ENCODE results near the gene RNF150.

RNF150 gene

DNA sequence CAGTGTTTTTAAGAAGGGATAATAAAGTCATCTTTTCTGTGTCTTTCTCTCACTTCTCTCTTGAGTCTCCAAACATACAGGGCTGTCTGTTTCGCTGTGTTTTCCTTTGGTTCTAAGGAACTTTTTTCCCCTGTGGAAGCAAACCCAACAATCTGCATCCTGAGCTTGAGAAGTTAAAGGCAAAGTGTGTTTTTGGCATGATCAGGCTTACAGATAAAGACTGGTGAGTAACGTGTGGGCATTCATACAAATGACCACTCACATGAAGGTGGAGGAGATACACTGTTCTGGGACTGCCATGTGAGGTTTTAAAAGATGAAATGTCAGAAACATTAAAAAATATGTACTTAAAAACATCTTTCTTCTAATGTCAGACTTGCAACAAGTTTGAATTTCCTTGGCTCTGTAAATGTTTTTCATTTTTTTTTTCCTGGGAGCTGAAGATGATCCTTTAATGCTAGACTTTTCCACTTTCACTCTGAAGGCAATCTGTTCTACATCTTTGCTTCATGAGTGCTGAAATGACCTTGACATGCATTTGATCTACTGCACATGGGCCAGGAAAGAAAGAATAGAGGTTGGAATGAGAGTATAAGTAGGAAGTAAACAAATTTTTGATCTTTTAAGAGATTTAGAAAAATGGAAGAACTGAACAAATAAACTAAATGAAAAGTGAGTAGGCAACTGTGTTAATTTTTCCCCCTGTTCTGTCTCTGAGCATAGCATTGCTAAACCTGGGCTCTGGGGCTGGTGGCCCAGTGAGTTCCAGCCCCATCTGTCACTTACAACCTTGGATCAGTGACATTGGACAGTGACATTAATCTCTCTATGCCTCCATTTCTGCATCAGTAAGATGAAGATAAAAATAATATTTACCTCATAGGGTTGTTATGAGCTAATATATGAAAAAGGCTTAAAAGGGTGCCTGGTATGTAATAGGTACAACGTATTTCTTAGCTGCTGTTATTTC is 226.0 kb downstream of the RNF150 start:
- no peak for DNase-seq (ENCODE audit: low read depth)

DNA sequence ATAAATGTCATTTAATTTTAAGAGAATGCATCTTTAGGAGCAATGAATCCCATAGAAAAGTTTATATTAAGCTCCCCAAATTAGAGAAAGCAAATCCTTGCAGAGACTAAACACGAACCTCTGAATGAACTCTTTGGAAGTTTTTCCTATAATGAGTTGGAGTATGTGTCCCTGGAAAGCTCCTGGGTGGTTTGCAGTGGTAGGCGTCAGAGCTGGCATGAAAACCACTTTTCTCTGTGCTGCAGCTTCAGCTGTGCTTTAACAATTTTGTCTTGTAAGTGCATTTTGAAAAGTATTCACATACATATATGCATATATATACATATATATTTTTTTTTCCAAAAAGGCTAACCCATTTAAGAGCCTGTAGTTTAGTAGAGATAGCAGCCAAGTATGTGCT is 228.4 kb downstream of the RNF150 start:
- no peak for DNase-seq (ENCODE audit: low read depth)

DNA sequence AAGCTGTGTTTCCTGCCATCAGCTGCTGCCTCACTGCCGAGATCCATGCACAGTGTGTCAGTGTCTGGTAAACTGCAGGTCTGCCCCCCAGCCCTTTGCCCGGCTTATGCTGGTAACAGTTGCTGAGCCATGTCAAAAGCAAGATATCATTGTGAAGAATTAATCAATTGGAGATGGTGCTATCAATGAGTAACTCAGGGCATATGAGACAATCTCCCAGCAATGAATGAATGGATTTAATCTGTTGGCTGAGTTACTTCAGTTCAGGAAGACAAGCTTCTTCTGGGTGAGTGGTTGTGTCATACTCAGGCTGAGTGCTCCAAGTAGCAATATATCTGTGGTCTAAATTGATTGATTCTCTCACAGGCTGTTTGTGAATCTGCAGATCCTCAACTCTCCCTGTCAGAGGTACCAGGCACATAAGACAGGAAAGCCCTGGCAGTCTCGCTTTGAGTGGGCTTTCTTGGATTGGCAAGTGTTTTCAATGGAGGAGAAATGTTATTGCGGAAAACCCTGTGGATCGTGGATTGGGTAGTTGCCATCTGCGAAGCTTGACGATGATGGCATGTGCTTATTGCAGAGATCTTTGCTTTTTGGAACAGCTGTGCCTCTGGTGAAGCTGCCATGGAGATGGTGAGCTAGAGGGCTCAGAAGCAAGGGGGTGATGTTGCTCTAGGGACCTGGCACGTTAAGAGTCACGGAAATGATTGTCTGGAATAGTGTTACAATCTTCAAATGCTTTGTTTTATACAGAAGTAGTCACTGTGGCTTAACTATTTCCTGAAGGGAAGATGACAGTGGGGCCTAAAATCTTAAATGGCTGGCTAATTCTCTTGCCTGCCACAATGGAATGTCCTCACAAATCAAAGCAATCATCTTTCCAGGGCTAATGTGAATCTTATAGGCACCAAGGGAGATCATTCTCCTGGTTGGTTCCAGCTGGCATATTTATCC is 229.5 kb downstream of the RNF150 start:
- DNase-seq (ENCODE audit: low read depth) = no peak

DNA sequence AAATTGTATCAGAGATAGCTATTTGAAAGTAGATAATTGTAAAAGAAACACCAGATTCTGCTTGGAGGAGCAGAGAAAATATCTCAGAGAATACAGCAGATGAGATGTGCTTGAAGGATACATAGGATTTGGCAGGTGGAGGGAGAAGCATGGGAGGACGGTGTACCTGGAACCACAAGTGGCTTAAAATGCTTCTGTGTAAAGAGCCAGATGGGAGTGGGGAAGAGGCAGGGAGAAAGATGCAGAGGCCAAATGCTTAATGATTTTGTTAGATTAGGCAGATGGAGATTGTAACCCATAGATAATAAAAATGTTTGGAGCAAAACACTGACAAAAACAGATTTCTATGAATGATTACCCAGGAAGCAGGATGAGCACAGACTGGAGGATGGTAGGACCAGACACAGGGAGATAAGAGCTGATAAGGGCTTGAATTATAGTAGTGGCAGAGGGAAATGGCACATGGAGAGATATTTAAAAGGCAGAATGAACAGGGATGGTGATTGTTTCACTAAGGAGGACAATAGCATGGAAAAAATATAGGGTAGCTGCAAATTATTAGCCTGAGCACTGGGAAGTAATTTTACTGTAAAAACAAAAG is 231.4 kb downstream of the RNF150 start:
- DNase-seq (ENCODE audit: low read depth) = no peak

DNA sequence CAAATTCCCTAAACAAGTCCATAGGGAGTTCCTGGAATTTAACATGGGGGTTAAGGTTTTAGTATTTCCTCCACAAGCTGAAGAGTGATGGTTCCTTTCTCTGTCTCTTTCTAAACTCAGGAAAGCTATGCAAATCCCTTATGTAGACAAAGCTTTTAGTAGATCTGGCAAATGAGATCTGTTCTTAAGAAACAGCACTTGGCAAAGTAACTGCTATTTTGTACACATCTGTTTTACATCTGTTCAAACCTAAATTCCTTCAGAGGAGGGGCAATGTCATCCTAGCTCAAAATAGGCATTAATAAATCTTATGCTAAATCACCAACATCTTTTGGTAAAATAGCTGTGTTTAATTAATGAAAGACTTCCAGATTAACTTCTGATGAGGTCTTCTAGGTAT is 239.3 kb downstream of the RNF150 start:
- DNase-seq (ENCODE audit: low read depth) = no peak

DNA sequence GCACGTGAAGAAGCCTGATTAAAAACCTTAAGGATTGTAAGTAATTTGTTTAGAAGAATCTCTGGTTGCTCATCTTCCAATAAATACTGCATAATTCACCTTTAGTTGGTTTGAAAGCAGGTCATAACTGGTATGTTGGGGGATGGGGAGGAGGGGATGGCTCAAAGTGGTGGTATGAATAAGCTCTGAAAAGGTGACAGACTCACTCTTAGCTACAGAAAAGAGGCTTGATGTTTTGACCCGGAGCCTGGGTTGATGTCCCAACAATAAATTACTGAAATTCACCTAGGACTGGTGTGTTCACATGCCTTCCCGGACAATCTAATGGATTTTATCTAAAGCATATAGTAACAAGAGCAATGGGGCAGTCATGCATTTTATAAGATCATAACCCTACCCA is 245.2 kb downstream of the RNF150 start:
- DNase-seq (ENCODE audit: low read depth) = no peak

DNA sequence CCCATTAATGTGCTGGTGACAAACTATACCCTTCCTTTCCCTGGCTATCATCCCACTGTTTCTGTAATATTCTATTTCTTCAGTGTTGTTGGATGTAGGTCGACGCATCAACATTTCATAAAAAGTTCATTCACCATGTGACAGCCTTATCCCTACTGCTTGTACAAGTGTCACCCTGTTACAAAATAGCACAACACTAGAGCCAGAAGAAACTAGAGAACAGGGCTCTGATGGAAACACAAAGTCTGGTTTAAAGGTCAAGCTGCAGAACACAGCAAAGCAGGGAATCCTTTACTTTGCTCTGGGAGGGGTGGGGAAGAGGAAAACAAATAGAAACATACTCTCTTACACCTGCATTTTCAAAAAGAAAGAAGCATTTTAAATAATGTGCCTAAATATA is 245.8 kb downstream of the RNF150 start:
- DNase-seq (ENCODE audit: low read depth) = no peak

DNA sequence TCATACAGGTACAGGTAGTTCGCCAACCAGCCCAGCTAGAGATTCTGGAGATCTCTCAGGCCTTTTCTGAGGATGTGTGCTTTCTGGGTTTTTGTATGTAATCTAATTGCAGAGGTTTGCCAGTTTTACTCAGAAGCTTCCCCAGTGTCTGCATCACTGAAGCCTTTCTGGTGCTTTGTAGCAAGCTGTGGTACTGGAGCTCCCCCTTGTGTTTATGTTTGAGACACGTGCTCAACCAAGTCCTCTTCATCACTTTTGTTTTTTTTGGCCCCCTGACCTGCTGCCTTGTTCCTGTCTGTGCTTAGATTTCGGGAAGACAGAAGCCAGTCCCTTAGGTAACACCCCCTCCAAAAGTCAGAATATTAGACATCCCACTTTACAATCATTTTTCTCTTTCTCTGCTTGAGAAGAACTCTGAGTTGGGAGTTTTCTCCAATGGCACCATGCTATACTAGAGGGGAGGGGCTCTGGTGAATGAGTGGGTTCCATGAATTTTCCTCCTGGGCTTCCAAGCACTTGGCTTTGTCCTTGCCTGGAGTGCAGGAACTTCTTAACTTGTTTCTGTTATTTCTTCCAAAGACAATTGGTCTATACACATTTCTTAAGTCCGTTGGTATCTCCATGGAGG is 248.7 kb downstream of the RNF150 start:
- DNase-seq (ENCODE audit: low read depth) = no peak

DNA sequence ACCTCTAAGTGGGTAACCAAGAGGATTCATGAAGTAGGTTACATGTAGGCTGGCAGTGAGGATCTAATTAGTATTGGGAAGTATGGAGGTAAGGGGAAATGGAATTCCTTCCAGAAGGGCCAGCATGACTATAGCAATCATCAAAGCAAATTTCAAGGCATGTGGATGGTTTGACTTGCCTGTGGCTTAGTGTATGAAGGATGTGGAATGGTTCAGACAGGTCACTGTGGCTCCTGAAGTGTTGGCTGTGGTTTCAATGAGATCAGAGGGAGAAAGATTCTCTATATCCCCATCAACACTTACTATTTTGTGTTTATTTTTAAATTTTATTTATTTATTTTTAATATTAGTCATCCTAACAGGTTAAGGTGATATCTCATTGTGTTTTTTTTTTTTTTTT is 255.5 kb downstream of the RNF150 start:
- no peak for DNase-seq (ENCODE audit: low read depth)

DNA sequence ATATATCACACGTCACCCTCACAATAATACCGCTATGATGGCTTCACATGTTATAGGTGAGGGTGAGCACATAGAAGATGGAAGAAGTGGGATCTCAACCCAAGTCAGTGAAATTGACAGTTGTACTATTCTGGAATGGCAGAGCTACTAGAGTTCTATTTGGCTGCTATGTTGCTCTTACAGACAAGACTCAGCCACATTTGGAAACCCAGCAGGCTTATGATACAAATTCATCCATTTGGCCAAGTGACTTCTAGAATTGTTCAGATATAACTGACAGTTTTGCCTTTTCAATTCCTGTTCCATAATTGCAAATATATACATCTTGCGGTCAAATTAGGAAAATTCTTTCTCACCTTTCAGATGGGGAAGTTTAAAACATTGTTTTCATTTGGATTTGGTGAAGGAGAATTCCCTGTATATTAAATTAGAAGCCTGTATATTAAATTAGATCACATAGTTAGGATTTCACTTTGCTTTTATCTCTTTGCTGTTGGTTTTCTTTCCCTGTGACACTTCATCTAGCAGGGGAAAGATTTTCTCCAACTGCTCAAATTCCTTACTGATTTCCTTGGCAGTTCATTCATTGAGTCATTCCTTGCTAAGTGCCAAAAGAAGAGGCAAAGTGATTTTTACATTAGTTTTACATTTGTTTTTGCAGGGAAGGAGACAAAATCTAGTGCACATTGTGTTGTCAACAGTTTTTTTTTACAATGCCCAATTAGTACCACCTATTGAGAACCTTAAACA is 256.5 kb downstream of the RNF150 start:
- no peak for DNase-seq (ENCODE audit: low read depth)

DNA sequence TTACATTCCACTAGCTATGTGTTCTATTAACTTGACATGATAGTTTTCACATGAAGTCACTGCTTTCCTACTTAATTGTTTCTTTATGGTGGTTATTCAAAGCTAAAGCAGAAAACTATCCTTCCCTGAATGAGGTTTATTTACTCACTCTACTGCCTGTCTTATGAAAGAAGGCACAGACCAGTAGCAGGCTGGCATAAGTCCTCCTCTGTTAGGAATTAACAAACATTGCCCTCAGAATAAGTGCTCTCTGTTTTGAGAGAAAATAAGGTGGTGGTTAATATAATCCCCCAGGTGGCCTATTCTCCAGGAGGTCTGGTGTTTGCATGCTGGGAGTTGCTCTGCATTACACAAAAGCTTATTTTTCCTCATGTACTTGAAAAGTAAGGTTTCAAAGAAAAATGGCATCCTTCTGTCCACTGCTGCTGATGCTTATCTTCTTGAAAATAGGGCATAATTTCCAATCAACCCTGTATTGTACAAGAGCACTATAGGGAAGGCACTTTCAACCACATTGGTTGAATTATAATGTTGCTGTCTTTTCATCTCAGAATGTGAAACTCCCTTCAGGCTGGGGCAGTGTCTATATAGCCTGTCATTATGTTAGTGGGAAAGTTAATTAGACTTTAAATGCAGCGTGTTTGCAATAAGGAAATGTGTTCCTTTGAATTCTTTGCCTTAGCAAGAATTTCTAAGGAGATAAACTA is 257.4 kb downstream of the RNF150 start:
- DNase-seq (ENCODE audit: low read depth) = no peak

DNA sequence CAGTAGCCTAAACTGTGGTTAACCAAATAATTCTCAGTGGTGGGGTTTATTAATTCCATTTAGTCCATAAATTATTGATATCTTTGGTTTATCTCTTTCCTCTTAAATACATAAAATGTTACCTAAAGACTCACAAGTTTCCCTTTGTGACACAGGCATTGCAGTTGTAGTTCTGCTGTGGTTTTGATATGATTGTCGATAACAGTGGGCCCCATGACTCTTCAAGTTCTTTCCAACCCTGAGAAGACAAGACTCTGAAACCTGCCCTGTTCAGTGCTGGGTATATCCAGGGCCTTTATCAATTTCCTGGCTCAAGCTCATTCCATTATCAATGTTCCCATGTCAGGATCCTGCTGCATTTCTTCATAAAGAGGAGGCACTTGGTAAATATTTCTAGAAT is 259.2 kb downstream of the RNF150 start:
- DNase-seq (ENCODE audit: low read depth) = no peak

DNA sequence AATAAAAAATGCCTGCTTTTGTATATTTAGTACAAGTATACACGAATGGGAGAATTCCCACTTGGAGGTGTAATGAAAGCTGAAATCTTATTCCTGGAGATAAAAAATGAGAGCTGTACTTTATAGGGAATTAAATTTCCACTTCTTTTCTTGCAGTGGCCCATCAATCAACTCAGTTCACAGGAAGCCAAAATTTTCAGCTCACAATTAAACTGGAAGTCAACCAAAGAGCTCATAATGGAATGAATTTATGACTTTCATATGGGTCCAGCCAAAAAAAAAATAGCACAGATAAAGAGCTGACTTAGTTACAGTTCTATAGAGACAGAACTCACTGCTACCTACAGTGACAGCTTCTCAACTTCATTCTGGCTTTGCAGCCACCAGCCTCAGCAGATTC is 261.9 kb downstream of the RNF150 start:
- no peak for DNase-seq (ENCODE audit: low read depth)

DNA sequence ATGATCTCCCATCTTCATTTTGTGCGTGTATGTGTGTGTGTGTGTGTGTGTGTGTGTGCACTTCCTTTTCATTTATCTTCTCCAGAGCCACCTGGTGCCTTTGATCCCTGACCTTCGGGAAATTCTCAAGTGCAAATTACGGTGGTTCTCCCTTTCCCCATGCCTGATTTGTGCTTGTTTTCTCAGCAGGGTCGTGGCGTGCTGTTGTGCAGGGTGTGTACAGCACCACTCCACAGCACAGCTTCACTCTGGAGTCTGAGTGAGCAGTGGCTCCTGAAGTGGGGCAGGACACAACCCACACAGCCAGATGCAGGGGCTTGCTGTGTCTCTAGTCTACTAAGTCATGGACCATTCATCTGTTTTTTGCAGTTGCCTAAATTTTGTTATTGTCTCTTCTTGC is 262.8 kb downstream of the RNF150 start:
- no peak for DNase-seq (ENCODE audit: low read depth)

DNA sequence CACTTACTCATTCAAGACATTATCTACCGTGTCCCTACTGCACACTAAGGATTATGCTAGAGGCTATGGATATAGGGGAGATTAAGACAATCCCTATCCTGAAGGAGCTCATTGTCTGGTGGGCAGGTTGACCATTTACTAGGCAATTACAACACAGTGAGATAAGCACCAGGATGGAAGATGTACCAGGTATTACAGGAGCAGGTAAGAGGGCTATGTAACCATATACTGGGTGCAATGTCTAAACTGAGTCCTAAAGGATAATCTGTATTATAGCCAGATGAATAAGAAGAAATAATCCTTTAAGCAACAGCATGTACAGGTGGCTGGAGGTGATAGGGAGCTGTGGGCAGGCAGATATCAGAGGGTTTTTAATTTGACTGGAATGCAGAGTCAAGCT is 263.8 kb downstream of the RNF150 start:
- DNase-seq (ENCODE audit: low read depth) = no peak

DNA sequence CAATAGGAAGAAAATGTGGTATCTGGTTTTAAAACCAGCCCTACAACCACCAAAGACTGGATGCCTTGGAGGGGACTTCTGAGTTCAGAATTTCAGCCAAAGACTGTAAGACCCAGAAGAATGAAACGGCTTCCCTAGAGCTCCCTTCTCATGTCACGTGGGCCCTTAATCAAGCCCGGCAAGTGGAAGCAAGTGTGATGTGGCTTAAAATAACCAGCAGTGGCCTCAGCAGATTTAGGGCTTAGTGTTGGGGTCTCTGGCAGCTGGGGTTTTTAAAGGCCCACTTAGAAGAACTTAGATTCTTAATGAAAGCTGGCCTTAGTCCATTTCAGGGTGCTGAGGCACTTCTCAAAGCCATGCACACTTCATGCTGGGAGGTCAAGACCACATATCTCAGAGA is 265.9 kb downstream of the RNF150 start:
- no peak for DNase-seq (ENCODE audit: low read depth)

DNA sequence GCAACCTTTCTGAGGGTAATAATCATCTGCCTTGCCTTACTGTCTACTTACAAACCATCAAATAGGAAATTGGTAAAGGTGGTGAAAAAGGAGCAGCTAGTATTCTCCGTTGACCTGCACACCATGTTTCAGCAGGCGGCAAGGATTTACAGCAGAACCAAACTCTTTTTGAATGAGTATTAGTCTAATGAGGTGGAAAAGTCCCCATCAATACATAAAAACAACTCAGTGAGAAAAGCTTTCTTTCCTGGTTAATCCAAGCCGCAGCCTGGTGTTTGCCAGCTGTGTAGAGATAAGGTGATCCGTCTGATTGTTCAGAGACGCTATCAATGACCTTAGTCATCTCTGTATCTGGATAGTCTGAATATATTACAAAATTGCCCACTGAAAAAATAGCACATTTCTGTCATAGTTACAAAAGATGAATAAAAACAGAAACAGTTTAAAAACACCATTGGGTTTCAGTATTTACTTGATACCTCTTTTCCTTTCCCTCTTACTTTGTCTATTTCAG is 266.7 kb downstream of the RNF150 start:
- DNase-seq (ENCODE audit: low read depth) = no peak

DNA sequence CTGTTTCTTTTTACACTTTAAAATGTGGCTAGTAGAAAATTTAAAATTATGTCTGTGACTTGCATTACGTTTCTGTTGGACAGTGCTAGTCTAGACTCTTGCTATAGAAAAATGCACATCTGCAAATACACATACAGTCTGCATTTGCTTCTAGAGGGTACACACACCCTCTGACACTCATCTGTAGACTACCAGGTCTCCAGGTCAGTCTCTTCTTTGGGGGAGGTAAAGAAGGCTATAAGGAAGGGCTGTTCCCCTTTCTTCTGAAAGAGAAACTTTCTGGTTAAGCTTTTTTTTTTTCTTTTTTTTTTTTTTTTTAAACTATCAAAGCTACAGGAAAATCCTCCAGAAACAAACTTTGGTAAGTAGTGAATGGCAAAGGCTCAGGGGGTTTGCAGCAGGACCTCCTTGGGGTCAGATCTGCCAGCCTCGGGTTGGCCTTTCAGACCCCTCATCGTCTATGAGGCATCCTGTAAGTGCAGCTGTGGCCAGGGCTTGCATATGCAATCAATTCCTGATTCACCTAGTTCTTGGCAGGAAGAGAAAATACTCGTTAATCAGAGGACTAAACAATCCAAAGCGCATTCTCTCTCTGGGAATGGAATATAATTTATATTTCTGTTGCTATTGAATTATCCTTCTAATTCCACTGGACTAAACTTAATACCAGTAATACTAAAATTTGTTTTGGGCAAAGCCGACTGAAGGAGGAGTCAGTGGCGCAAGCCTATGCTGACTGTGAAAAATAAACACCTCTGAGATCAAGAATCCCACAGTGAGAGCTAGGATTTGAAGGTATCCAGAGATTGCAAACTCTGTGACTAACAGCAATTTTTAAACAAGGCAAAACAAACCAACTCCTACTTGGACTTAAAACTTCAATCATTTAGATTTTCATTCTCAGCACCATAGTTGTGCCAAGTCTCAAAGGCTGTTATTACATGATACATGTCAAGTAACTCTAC is 267.7 kb downstream of the RNF150 start:
- no peak for DNase-seq (ENCODE audit: low read depth)

DNA sequence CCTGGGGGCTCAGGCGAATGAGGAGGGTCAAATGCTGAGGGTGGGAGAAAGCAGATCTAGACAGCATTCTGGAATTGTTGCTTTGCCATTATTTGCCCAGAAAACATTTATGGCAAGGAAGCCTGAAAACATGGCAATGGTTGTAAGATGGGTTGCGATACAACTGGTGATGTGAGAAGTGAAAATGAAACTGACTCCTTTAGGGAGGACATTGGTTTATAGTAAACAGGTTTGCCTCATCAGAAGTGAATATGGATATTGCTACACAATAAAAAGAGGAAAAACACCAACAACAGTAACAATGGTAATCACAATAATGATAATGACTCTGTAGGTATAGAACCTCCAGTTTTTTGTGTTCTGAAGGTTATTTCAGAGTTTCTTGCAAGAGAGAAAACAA is 270.1 kb downstream of the RNF150 start:
- no peak for DNase-seq (ENCODE audit: low read depth)

DNA sequence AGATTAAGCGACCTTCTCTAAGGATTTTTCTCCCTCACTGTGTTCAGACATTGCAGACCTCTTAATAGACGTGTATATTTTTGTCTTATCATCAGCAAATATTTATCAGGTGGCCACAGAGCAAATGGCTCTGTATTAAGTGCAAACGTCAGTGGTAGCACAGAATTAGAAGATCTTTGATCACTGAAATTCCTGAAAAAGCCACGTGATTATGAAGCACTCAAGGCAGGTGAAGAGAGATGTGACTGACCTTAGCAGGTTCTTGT is 271.2 kb downstream of the RNF150 start:
- no peak for DNase-seq (ENCODE audit: low read depth)
